Hepatocyte (in vitro differentiated cells): Measurements from ENCODE around the gene KPNA2.

ENCODE experiments used
- EZH2 ChIP-seq: fragments of 200-600 bp; sonication (generic); IDR thresholded peaks from 2 replicates; pipeline ENCODE4 v1.6.1; 2016; ENCODE audit warnings: antibody characterized with exemption, mild to moderate bottlenecking, borderline replicate concordance
- TF ChIP-seq, protein P1 (sequence below): fragments of 200-600 bp; sonication (generic); IDR thresholded peaks from 2 replicates; pipeline ENCODE4 v1.5.1; 2016; ENCODE audit warnings: antibody characterized with exemption, mild to moderate bottlenecking; ENCODE audit not compliant: poor library complexity

DNA sequence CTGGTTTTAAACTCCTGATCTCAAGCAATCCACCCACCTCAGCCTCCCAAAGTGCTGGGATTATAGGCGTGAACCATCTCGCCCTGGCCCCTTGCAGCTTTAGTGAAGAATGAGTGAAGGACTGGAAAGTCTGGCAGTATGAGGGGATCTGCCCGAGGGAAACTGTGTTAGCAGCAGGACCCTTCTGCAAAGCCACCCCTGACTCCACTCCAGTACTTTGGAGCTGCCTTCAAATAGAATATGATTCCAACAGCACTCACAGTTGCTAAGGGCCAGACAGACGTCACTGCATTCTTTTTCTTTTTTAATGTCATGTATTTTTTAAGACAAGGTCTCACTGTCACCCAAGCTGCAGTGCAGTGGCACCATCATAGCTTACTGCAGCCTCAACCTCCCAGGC, 52.3 kb downstream of the KPNA2 start:
- TF ChIP-seq, protein P1, sequence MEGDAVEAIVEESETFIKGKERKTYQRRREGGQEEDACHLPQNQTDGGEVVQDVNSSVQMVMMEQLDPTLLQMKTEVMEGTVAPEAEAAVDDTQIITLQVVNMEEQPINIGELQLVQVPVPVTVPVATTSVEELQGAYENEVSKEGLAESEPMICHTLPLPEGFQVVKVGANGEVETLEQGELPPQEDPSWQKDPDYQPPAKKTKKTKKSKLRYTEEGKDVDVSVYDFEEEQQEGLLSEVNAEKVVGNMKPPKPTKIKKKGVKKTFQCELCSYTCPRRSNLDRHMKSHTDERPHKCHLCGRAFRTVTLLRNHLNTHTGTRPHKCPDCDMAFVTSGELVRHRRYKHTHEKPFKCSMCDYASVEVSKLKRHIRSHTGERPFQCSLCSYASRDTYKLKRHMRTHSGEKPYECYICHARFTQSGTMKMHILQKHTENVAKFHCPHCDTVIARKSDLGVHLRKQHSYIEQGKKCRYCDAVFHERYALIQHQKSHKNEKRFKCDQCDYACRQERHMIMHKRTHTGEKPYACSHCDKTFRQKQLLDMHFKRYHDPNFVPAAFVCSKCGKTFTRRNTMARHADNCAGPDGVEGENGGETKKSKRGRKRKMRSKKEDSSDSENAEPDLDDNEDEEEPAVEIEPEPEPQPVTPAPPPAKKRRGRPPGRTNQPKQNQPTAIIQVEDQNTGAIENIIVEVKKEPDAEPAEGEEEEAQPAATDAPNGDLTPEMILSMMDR: no peak
- TF ChIP-seq EZH2: no peak
